Measurements from ENCODE around the gene ZBTB20.

ZBTB20 gene

GRCh38 chr3:115087512-115087911 is 59.6 kb downstream of the ZBTB20 start:
- no peak for ATAC-seq
- DNase-seq = no peak

- ATAC-seq (no peak), DNase-seq (no peak)
Measured at GRCh38 chr3:115086344-115086743, 60.7 kb downstream of the ZBTB20 start.

GRCh38 chr3:115085197-115085865 is 61.8 kb downstream of the ZBTB20 start:
- no peak for DNase-seq
- ATAC-seq = no peak

- ATAC-seq = no peak
- DNase-seq = no peak
Measured at GRCh38 chr3:115084686-115085085, 62.4 kb downstream of the ZBTB20 start.

- DNase-seq = no peak
- no peak for ATAC-seq
Measured at GRCh38 chr3:115082260-115082659, 64.8 kb downstream of the ZBTB20 start.

- DNase-seq (no peak), ATAC-seq (no peak)
Measured at GRCh38 chr3:115081444-115081843, 65.6 kb downstream of the ZBTB20 start.

- no peak for DNase-seq
- peak; percentile 36 for ATAC-seq
Measured at GRCh38 chr3:115077501-115078250, 69.4 kb downstream of the ZBTB20 start.

- no peak for DNase-seq
Measured at GRCh38 chr3:115074502-115074901, 72.6 kb downstream of the ZBTB20 start.

GRCh38 chr3:115072265-115073021 is 74.6 kb downstream of the ZBTB20 start:
- DNase-seq = no peak
- ATAC-seq = no peak

More at GRCh38 chr3:115074502-115074901, 72.6 kb downstream of the ZBTB20 start:
- no peak for ATAC-seq

- ATAC-seq (no peak), DNase-seq (no peak)
Measured at GRCh38 chr3:115071601-115072000, 75.5 kb downstream of the ZBTB20 start.

GRCh38 chr3:115071166-115071565 is 75.9 kb downstream of the ZBTB20 start:
- DNase-seq (no peak), ATAC-seq (no peak)

- ATAC-seq = no peak
Measured at GRCh38 chr3:115068799-115069198, 78.3 kb downstream of the ZBTB20 start.

GRCh38 chr3:115062412-115062956 is 84.6 kb downstream of the ZBTB20 start:
- no peak for DNase-seq
- no peak for ATAC-seq

More at GRCh38 chr3:115068799-115069198, 78.3 kb downstream of the ZBTB20 start:
- no peak for DNase-seq

- DNase-seq (no peak), ATAC-seq (no peak)
Measured at GRCh38 chr3:115062009-115062408, 85.1 kb downstream of the ZBTB20 start.

GRCh38 chr3:115052906-115053305 is 94.2 kb downstream of the ZBTB20 start:
- DNase-seq = no peak
- no peak for ATAC-seq

GRCh38 chr3:115042351-115042750 is 104.7 kb downstream of the ZBTB20 start:
- DNase-seq (no peak), ATAC-seq (no peak)

GRCh38 chr3:115040673-115041286 is 106.3 kb downstream of the ZBTB20 start:
- ATAC-seq (no peak), DNase-seq (peak; percentile 39)

- DNase-seq = no peak
- no peak for ATAC-seq
Measured at GRCh38 chr3:115040246-115040645, 106.8 kb downstream of the ZBTB20 start.

- DNase-seq (no peak), ATAC-seq (no peak)
Measured at GRCh38 chr3:115038817-115039216, 108.3 kb downstream of the ZBTB20 start.

GRCh38 chr3:115022835-115023398 is 124.2 kb downstream of the ZBTB20 start:
- DNase-seq = no peak
- ATAC-seq = no peak

GRCh38 chr3:115022199-115022598 is 124.9 kb downstream of the ZBTB20 start:
- ATAC-seq (no peak), DNase-seq (no peak)

- no peak for DNase-seq
- no peak for ATAC-seq
Measured at GRCh38 chr3:115021061-115021460, 126.0 kb downstream of the ZBTB20 start.

Measured in stimulated activated naive CD8-positive, alpha-beta T cell treated with anti-CD3 and anti-CD28 coated beads, Interleukin-15, Interleukin-2, amounts not matched to agents 100 U/mL and 50 U/mL, for 24 hours (primary cell).